Loucy (cell line): ENCODE data around the gene EXOC8.

Experiments used
- CTCF ChIP-seq: fragments of 200-600 bp; sonication (generic); conservative IDR thresholded peaks from 2 replicates; pipeline ENCODE4 v1.5.1; 2014; ENCODE audit warnings: mild to moderate bottlenecking, antibody characterized with exemption, low read length
- EZH2phosphoT487 ChIP-seq: fragments of 200-600 bp; IDR thresholded peaks from 2 replicates; pipeline ENCODE4 v1.6.1; 2018; ENCODE audit warnings: antibody characterized with exemption, mild to moderate bottlenecking, moderate library complexity, borderline replicate concordance

DNA sequence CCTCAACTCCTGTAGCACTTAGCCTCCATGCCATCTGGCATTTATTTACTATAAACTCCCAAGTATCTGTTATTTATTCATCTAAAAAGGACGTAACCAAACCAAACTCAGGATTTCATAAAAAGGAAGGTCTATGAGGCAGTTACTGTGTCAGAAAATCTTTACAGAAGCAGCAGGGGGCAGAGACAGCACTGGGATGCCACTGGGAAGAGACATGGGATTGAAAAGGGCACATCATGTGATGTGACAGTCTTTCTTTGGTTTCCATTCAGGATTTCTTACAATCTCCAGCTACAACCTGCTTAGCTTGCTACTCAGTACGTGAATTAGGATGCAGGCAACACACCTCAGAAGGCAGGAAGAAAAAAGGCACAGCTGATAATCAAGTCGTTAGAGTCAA lies 31.6 kb upstream of the EXOC8 start:
- TF ChIP-seq CTCF, result 0 out of 2 replicates have a peak, but pooled peaks have one; percentile 27
- TF ChIP-seq EZH2phosphoT487, result no peak
